AG09319 (cell line): ENCODE results near the gene DCXR.

Experiments used
- DNase-seq: peaks from one replicate; pipeline ENCODE4 v3.0.0-alpha.2; 2010; ENCODE audit warnings: low read depth; ENCODE audit errors: extremely low read depth
- TF ChIP-seq, protein P1 (sequence below): IDR thresholded peaks from 2 replicates; pipeline ENCODE4 v1.5.1; 2011; ENCODE audit warnings: low read depth, mild to moderate bottlenecking, inconsistent platforms, low read length, moderate library complexity

DCXR gene

GRCh38 chr17:82009413-82009812 is 28.1 kb downstream of the DCXR start:
- TF ChIP-seq, protein P1, sequence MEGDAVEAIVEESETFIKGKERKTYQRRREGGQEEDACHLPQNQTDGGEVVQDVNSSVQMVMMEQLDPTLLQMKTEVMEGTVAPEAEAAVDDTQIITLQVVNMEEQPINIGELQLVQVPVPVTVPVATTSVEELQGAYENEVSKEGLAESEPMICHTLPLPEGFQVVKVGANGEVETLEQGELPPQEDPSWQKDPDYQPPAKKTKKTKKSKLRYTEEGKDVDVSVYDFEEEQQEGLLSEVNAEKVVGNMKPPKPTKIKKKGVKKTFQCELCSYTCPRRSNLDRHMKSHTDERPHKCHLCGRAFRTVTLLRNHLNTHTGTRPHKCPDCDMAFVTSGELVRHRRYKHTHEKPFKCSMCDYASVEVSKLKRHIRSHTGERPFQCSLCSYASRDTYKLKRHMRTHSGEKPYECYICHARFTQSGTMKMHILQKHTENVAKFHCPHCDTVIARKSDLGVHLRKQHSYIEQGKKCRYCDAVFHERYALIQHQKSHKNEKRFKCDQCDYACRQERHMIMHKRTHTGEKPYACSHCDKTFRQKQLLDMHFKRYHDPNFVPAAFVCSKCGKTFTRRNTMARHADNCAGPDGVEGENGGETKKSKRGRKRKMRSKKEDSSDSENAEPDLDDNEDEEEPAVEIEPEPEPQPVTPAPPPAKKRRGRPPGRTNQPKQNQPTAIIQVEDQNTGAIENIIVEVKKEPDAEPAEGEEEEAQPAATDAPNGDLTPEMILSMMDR: no peak
- no peak for DNase-seq

- TF ChIP-seq, protein P1: no peak
- DNase-seq: no peak
These were observed 28.5 kb downstream of the DCXR start for GRCh38 chr17:82008941-82009405.

DNA sequence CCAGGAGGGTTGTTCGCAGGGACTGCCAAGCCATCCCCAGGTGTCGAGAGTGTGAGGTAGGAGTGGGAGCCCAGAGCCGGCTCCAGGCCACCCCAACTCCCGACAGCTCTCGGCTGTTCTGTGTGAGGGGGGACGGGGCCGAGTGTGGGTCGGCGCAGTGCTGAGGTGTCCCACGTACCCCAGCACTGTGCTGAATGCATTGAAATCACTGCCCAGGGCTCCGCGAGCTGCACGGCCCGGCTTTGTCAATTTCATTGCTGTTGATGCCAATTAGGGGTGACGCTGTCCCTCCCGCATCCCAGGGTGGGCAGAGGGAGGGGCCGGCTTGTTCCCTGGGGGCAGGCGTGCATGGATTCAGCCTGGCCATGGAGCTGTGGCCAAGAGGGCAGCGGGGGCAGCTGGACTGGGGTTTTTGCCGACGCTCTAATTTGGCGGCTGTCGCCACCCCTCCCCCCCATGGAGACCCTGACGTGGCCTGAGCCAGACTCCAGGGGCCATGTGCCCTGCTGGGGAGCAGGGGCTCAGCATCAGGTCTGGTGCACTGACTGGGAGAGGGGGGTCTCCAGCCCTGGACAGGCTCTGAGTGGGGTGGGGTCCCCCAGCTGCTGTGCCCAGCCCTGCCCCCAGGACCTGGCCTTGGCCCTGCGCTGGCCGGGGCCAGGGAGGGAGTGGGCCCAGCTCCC is 29.1 kb downstream of the DCXR start:
- TF ChIP-seq, protein P1: no peak
- DNase-seq: no peak

DNA sequence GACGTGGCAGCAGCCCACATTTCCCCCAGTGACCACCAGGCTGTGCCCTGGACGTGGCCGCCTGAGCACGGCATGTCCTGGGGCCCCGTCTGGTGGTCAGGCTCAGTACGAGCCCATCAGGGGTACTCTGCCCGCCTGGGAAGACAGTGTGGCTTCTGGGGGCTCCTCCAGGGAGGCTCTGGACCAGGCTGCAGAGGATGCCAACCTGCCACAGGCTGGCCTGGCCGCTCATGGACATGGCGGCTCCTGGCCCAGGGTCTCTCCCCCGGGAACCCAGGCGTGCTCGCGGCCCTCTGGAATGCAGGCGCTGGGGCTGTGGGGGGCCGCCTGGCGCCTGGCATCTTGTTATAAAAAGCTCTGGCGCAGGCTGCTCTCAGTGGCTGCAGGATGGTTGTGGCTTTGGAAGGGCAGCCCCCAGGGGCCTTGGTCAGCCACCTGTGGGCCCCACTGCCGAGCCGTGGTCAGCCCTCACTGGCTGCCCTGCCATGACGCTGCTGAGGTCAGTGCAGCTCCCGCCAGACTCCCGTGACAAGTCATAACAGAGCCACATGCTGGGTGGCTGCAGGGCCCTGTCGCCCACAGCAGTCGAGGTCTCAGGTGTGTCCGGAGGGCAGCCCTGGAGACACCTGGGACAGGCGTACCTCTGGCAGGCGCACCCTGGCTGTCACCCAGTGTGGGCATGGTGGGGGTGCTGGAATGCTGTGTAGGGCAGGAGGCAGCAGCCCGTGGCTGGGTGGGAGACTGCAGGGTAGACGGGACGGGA is 29.8 kb downstream of the DCXR start:
- no peak for DNase-seq
- TF ChIP-seq, protein P1: no peak

GRCh38 chr17:82007228-82007494 is 30.3 kb downstream of the DCXR start:
- DNase-seq: no peak
- TF ChIP-seq, protein P1: no peak

DNA sequence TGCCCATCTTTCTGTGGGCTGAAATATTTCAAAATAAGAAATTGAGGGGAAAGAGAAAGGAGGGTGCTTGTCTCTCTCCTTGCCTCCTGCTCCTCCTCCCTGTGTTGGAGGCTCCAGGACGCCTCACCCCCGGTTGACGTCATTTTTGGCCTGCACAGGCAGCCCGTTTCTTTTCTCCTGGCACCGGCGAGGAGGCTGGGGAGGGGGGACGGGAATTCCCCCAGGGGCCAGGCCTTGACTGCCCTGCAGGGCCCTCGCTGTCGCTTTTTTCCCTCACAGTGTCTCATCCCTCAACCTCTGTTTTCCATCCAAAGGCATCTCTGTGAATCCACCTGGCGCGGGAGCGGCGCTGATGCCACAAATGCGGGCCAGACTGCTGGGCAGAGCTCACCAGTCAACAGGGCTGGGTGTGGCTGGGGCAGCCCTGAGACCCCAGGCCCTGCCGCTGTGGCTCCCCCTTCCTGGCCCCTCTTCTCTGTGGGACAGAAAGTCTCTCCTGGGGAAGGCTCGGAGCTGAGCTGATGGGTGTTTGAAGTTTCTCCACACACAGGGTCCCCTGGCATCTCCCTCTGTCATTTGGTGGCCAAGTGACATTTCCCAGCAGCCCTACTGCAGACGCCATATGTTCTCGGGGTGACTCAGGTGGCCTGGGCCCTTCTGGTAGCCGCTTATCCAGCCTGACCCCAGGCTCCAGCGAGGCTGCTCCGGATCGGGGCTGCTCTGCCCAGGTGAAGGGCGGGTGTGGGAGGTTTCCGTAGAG is 30.8 kb downstream of the DCXR start:
- DNase-seq: no peak
- TF ChIP-seq, protein P1: no peak
